Activated CD4-positive, CD25-positive, alpha-beta regulatory T cell treated with anti-CD3 and anti-CD28 coated beads, Interleukin-2, amount 50 U/mL, for 72 hours (primary cell): Measurements from ENCODE around the gene ARHGEF4.

Source experiments
- DNase-seq: peaks from one replicate; pipeline ENCODE4 v3.0.0; 2021

Gene ARHGEF4

DNA sequence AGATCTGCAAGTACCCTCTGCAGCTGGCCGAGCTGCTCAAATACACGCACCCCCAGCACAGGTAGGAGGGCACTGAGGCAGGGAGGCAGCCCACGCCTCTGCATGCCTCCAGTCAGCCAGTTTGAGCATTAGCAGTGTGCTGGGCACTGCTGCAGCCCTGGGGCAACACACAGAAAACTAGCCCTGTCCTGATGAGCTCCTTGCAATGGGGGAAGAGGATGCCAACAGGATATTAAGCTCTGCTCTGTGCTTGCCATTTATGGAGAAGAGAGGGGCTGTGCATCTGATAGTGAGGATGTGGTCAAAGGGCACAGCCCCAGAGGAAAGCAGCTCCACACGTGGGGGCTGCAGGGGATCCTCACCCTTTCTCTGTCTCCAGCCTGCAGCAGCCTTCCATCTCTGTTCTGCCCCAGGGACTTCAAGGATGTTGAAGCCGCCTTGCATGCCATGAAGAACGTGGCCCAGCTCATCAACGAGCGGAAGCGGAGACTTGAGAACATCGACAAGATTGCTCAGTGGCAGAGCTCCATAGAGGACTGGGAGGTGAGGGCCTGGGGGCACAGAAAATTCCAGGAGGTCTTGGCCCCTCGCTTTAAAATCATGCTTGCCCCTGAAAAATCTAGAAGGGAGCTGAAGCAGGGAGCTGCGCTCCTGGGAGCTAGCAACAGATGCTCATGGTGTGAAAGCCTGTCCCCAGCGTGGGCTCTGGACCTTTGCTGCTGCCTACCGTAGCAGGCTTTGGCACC, 204.9 kb downstream of the ARHGEF4 start:
- no peak for DNase-seq

DNA sequence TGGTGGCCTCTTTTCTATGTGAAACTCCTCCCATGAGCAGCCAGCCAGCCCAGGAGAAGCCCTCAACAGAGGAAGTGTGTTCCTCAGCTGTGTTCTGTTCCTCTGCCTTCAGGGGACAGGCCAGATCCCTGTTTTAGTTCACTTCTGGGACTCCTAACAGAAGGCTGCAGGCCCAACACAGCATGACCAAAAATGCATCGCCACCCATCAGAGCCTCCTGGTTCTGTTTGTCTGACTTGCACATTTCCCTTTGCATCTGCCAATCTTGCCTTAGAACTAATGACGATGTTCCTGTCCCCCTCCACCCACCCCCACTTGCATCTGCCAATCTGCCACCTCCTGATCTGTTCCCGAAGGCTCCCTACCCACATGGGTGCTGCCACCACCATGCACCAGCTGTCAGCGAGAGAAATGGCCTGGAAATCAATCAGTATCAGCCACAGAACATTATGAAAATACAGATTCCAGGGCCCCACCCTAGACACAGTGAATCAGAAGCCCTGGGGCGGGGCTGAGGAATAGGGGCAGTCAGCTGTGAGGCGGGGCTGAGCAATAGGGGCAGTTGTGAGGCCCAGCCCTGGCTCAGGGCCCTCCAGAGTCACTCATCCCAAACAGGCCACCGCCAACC, 205.5 kb downstream of the ARHGEF4 start:
- DNase-seq, result no peak

DNA sequence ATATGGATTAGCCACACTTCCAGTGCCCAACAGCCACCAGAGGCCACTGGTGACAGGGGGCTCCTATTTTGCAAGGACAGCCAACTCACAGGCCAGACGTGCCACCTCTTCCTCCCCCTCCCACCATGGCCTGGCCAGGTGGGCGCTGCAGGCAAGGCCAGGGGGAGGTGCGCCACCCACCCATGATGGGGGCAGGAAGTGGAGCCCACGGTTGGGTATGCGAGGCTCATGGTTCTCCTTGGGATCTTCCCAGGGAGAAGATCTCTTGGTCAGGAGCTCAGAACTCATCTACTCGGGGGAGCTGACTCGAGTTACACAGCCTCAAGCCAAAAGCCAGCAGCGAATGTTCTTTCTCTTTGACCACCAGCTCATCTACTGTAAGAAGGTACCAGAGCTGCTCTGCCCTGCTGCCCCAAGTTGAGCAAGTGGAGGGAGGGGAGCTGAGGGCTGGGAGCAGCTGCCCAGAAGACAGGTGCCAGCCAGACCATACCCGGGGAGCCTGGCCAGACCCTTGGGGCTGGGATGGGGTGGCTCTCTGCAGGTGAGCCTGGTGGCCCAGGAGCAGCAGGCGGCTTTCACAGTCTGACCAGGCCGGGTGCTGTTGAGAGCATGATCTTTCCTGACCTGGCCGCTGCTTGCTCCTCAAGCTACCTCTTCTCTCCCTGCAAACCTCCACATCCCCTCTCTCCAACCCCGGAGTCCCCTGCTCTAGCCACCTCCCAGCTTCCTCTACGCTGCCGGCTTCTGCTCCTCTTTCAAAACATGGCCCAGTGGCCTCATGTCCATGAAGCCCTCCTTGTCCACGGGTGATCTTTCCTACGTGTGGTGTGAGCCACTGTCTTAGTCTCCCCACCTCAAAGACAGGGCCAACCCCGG, 206.7 kb downstream of the ARHGEF4 start:
- DNase-seq, result no peak

DNA sequence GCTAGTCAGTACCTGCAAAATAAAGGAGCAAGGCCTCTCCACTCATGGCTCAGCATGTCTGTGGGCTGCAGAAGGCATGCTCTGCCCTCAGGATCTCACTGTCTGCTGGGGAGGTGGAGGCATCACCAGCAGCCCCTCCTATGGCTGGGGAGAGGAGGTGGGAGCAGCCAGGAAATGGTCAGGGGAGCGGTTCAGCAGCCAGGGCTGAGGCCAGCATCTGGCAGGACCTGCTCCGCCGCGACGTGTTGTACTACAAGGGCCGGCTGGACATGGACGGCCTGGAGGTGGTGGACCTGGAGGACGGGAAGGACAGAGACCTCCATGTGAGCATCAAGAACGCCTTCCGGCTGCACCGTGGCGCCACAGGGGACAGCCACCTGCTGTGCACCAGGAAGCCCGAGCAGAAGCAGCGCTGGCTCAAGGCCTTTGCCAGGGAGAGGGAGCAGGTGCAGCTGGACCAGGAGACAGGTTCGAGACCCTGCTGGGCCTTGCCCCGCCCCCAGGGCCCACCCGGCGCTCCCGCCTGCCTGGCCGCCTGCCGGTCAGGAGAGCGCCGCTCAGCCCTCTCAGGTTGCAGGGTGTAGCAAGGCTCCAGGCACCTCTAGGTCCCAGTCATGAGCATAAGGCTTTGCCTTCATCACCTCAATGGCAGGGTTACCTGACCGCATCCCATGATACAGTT, 207.5 kb downstream of the ARHGEF4 start:
- no peak for DNase-seq

DNA sequence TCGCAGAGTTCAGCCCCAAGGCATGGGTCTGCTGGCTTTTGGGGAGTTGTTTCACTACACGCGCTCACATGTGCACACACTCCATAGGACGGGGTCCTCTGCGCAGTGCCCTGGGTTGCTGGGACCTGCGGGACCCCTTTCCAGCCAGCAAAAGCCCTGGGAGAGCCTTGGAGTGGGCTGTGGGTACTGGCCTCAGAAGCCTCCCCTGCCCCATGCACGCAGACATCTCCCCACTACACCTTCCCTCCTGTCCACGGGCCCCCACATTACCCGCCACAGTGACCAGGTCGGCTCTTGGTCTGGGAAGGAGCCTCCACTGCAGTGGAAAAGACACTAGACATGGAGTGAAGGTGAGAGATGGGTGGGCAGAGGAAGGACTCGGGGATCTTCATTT, 208.0 kb downstream of the ARHGEF4 start:
- DNase-seq, result no peak

DNA sequence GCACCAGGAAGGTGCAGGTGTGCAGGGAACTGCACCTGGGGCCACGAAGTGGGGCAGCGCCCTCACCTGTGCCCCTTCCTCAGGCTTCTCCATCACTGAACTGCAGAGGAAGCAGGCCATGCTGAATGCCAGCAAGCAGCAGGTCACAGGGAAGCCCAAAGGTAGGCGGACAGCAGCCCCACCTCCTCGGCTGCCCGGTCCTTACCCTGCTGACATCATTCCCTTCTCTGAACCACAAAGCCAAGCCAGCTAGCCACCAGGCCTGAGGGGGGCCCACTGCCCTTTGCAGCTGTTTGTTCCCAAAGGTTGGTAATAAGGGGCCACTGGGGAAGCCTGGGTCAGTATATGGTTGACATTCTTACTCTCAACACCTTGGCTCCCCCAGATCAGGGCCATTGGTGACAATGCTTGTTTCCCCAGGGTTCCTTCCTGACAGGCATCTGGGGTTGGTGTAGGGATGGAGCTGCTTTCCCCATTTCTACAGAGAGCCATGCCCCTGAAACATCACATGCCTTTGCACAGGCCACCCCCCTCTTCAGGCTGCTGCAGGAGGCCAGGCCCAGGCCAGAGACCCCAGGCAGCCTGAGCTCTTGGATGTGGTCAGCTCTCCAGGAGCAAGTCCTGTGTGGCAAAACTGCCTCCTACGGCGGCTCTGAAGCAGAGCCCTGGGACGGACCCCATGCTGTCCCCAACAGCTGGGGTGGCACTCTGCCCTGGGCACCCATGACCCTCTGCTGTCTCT, 208.7 kb downstream of the ARHGEF4 start:
- DNase-seq, result no peak

DNA sequence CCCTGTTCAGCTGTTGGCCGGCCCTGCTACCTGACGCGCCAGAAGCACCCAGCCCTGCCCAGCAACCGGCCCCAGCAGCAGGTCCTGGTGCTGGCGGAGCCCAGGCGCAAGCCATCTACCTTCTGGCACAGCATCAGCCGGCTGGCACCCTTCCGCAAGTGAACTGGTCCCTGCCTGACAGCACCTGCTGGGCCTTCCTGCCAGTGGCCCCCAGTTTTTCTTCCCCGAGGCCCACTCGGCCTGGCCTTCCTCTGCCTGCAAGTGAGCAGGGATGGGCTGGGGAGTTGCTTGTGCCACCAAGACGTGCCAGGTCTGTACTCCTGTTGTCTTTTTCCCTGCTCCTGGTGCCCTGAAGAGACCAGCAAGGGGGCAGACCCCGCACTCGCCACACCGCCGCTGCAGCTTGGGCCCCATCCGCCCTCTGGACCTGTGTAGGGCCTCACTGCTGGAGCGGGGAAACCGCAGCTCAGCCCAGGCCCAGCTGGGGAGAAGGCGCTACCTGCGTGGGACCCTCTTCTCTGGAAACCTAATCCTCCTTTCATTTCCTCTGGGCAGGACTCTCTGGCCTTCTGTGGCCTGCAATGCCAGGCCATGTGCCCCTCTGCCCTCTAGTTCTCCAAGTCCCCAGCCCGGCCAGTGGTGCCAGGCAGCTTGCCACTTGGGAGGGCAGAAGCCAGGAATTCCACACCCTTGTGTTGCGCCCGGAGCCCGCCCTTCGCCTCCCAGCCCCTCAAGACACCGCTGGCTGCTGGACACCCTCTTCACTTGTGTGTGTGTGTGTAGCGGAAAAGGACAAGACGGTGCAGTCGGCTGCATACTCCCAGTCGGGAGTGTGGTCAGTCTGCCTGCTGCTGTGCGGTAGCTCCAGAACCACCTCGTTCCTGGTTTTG, 209.6 kb downstream of the ARHGEF4 start:
- DNase-seq, result no peak

DNA sequence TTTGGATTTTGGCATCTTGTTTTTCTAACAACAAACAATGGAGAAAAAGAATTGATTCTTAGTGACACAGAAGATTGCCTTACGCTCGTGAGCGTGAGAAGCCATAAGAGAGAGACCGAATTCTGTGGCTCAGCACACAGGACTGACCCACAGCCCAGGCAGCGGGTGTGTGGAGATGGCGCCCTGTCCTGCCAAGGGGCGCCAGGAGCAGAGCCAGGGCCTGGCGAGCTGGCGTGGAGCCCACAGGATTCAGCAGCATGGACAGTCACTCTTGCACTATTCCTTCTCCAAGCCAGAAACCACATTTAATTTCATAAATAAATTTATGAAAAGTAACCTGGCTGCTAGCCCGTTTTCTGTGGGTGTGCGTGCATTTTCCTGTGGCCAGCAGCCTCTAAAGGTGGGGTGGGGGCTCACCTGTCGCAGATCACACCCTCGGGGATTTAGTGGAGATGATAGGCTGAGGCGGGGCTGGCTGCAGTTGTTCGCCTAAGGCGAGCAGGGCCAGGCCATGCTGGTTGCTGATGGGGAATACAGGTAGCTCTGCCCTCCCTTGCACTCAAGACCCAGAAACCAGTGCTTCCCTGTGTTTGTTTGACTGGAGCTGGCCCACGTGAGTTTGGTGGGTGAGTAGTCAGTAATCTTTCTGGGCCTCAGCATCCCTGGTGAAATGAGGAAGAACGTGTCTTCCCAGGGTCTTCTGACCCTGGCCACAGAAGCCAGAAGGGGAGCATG, 210.4 kb downstream of the ARHGEF4 start:
- DNase-seq, result no peak

DNA sequence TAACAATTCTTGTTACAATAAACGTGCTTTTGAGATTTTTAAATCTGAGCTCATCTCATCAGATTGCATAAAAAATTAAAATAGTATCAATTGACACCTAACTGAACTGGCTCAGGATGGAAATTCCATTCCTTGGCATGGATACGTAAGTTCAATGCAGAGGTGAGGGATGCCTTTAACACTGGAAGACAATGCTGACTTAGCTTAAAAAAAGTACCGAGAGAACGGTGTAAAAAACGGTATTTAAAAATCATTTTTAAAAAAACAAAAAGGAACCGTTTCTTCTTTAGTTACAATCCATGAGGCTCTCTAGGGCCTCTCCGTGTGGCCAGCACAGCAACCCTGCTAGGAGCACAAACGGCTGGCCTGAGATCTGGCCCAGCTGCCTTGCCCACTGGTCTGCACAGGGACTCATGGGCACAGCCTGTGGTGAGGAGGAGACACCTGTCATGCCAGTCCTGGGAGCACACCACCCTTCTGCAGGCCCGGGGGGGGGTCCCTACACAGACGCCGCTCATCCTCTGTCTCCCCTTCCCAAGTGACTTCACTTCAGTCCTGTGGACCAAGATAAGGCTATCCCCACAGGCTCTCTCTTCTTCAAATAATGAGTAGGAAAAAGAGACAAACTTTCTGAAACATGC, 211.3 kb downstream of the ARHGEF4 start:
- DNase-seq, result no peak

DNA sequence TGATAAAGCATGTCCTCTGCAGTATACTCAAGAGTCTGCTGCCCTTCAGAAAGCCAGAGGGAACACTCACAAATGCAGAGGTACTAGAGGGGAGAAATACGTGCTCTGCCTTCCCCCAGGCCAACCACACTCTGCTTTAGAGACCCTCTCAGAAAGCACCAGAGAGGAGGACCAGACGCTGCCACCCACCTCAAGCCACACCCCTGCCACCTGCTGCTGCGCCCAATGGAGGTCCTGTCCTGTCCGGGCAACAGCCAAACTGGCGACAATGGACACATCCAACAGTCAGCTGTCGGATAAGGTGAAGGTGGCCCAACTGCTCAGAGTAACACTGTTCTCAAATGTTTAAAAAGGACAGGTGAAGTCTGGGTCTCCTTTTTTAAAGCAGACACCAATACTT, 211.9 kb downstream of the ARHGEF4 start:
- no peak for DNase-seq

DNA sequence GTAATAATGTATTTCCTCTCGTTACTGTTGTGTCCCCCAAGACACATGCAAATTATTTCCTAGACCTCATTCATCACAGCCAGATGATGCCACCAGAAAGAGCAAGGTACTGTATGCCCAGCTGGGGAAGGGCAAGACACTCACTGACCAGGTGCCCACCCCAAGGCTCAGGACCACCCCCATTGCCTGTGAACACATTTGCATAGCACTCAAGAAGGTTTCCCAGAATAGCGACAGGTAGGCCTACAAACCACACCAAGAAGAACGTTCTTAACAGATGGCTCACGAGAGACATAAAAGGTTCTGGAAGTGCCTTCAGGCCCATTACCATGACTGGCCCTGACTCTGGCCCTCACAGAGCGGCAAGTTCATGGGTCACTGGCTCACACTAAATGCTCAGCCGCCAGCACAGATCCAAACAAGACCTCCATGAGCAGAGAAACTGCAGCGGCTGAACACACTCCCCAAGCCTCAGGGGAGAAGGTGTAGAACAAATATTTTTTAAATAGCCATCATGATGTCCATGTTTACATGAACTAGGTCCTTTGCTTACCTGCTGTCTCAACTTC, 212.5 kb downstream of the ARHGEF4 start:
- no peak for DNase-seq

DNA sequence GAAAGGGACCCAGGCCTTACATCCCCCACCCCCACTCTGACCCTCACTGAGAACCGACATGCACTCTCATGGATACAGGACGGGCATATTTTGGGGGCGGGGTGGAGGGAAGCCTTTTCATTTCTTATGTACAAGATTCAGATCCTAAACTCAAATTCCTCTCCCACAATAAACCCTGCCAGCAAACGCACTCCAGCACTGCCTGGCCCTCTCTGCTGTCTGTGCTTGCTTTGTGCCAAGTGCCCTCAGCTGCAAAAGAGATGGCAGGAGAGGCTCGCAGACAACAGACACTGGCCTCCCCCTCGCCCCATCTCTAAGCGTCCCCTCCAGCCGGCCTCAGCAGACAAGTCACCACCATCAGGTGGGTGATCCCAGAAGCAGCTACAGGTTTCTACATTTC, 214.2 kb downstream of the ARHGEF4 start:
- no peak for DNase-seq

DNA sequence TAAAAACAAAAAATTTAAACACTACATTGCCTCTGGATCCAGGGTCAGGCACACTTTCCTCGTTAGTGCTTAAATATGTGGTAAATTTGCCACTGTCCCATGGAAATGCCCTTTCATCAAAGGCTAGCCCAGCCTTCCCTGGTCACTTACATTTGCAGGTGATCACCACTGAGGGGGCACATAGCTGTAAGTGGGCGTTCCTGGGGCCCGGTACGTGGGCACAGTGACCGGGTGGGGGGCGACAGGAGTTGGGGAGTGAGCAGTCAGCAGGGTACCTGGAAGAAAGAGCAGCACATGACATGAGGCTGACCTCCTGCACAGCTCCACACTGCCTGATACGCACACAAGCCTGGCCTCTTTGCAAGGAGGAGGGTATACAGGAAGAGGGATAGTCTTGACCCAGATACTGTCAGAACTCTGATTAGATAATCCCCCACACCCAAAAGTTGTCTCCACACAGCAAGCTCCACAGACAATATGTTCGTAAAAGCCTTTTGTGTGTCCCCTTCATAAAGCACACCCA, 216.1 kb downstream of the ARHGEF4 start:
- DNase-seq, result no peak

DNA sequence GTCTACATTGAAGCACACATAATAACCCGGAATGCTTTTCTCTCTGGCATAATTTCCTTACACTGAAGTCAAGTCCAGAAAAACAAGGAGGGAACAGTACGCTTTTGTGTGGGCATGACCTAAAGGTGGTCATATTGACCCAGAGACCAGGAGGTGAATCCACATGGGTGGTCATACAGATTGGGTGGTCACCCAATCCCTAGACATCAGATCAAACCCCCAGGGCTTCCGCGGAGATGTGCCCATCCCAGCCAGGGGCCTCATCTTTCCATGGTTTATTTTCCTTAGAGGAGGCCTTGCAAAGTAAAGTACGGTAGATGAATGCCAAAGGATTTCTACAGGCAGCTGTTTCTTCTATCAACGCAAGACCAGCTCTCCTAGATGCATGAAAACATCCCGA, 217.8 kb downstream of the ARHGEF4 start:
- DNase-seq, result no peak

DNA sequence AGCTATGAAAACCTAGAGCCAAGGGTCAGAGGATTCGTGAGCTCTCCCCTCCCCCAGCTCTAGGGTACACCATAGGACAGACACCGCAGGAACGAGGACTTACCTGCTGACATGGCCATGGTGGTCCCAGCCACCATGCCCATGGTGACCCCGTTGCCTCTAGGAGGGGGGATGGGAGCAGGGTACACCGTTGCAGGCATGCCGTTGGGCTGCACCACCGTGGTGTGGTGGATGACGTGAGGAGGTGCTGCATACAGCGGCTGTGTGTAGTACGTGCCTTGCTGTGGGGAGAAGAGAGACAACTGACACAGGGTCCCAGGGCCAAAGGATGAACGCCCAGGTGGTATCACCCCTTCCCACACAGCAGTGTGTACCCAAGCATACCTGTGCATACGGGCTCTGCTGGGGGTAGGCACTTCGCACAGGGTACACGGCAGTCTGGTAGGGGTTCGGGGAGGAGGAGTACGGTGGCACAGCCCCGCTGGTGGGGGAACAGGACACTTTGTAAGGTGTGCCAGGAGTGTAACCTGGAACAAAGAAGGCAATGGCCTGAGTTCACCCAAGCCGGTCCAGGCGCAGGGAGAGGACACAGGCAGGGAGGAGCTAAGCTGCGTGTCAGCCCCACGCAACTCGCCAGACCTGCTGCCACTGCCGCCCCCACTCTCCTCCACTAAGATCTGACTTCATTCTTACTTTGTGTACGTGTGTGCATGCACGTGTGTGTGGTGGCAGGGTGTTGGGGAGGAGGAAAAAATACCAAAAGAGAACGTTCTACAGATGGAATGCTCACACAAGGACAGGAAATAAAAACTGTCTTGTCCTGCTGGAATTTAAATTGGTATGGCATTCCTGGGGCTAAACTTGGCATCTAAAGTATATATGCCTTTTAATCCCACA, 218.7 kb downstream of the ARHGEF4 start:
- DNase-seq, result no peak

DNA sequence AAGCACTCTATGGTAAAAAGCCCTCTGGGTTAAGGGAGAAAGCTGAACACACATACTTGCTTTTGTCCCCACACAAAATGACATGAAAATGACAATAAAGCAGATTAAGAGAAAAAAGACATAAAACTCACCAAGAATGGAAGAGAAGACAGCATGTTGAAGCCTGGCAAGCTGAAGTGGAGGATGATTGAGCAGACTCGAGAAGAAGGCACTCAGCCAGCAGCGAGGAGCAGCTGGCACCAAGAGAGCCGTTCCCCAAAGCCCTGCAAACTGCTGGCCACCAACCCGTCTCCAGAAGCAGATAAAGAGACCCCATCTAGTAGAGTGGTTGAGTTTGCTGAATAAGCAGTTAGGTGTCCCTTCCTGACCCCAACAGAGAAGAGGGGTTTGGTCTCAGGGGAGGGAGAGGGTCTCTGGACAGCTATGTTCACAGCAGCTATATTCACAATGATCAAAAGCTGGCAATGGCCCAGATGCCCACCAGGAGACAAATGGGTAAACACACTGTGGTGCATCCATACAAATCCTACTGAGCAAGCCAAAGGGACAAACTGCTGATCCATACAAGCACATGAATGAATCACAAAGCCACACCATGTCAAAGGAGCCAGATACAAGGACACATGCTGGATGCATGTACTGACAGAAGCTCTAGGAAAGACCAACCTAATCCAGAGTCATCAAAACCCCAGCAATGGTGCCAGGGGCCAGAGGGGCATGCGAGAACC, 219.7 kb downstream of the ARHGEF4 start:
- no peak for DNase-seq

DNA sequence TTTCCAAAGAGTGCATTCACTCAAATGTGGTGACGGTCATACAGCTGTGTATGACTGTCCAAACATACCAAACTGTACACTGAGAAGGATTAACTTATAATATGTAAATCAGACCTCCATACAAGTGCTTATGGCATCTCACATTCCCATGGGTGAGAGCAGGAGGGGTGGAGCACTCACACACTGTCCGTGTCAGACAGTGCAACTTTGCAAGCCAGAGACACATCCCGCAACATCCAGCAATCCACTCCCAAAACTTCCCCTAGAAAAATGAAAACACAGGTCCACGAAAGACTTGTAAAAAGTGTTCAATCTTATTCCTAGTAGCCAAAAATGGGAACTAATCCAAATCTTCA, 220.2 kb downstream of the ARHGEF4 start:
- DNase-seq, result no peak
